ENCODE measurements around the gene SIAH1. TPM values are rescaled to one million over a fixed set of nuclear protein-coding genes. Genes with fewer than 3 reads are reported as not detected.

Gene SIAH1
- total and polyA plus RNA-seq, 9 of the 15 experiments (the other 6 are each of a cell fraction or from before 2014, with no cell fraction given), result 4.1 to 14.3 (median 12.5) TPM

DNA sequence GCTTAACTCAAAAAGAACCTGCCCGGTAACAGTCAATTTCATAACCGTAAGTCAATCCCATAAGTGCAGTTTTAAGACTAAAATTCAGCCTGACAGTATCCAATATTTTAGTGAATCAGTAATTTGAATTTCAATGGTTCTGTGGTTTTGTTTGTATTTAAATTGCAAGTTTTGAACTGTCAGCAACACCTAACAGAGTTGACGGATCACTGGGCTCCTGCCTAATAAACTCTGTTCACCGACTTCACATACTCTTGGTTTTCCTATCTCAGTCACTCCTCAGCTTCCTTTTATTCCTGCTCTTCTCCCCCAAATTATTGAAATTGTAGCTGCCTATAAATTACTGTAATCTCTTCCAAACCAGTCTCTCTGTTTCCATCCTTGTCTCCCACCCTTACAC lies 12.5 kb downstream of the SIAH1 start (continued):
- TF ChIP-seq, protein P1, sequence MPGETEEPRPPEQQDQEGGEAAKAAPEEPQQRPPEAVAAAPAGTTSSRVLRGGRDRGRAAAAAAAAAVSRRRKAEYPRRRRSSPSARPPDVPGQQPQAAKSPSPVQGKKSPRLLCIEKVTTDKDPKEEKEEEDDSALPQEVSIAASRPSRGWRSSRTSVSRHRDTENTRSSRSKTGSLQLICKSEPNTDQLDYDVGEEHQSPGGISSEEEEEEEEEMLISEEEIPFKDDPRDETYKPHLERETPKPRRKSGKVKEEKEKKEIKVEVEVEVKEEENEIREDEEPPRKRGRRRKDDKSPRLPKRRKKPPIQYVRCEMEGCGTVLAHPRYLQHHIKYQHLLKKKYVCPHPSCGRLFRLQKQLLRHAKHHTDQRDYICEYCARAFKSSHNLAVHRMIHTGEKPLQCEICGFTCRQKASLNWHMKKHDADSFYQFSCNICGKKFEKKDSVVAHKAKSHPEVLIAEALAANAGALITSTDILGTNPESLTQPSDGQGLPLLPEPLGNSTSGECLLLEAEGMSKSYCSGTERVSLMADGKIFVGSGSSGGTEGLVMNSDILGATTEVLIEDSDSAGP (CRISPR knock-in tag; IDR thresholded peaks at IDR 0.05), result no peak
- TF ChIP-seq, protein P2, sequence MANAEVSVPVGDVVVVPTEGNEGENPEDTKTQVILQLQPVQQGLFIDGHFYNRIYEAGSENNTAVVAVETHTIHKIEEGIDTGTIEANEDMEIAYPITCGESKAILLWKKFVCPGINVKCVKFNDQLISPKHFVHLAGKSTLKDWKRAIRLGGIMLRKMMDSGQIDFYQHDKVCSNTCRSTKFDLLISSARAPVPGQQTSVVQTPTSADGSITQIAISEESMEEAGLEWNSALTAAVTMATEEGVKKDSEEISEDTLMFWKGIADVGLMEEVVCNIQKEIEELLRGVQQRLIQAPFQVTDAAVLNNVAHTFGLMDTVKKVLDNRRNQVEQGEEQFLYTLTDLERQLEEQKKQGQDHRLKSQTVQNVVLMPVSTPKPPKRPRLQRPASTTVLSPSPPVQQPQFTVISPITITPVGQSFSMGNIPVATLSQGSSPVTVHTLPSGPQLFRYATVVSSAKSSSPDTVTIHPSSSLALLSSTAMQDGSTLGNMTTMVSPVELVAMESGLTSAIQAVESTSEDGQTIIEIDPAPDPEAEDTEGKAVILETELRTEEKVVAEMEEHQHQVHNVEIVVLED (CRISPR knock-in tag; IDR thresholded peaks at IDR 0.05), result no peak

DNA sequence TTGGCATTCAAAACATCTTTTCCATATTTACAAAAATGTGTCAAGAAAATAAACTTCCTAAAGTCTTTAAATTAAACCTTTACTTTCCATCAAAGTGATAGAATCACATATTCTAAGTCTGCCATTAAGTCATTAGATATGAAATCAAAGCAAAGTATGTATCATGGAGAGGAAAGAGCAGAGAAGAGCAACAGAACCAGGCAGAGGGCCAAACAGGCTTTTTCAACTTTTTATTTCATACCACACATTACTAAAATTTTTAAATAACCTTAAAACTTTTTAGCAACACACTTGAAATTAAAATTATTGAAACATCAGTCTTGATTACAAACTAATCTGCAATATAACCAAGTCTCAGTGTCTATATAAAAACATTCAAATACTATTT lies 13.8 kb downstream of the SIAH1 start:
- H4K20me1 ChIP-seq (replicated peaks; ENCODE audit: control insufficient read depth, insufficient read depth, low read length), result peaks cover 11% of the 10 kb centered on the region; the same call in 1 of the 2 replicates
- H3K27me3 ChIP-seq (ENCODE audit: control insufficient read depth in 2 of 2, insufficient read depth in 2 of 2, low read length in 2 of 2), result no peaks in the 10 kb centered on the region
- H3K36me3 ChIP-seq (ENCODE audit: control insufficient read depth, insufficient read depth, low read length), result no peaks in the 10 kb centered on the region
- H3K9me3 ChIP-seq (replicated peaks; ENCODE audit: control insufficient read depth, insufficient read depth, low read depth, low read length), result no peaks in the 10 kb centered on the region
- CTCF ChIA-PET (ENCODE audit: low intra/inter-chr PET ratio), result no interaction called here
- peaks cover 97% of the 10 kb centered on the region for H3K79me2 ChIP-seq (ENCODE audit: control insufficient read depth, insufficient read depth, low read length)
- intact Hi-C loops (cut with micrococcal nuclease), result no loop called here
- no peak overlapping the region for H2AFZ ChIP-seq (ENCODE audit: low read depth, low read length)
- ATAC-seq (no peak), FAIRE-seq (no peak), DNase-seq (ENCODE audit: extremely low read depth in 1 of 4, low spot score in 3 of 4) (no peak)
- H3K9me1 ChIP-seq (ENCODE audit: control insufficient read depth, insufficient read depth, low read length), result no peaks in the 10 kb centered on the region
- H3K9ac ChIP-seq (ENCODE audit: insufficient read depth in 1 of 2, low read depth in 2 of 2, low read length in 2 of 2), result no peak overlapping the region
- no peak overlapping the region for H3K27ac ChIP-seq (ENCODE audit: extremely low read depth, low read depth, low read length)
- BruUV-seq (replicated peaks), result no TSS peak
- H3K4me2 ChIP-seq (ENCODE audit: insufficient read depth, low read length), result no peak overlapping the region
- POLR2A ChIA-PET, result no interaction called here
- no peak overlapping the region for H3K4me3 ChIP-seq
- in situ Hi-C loops (cut with MboI), result no loop called here
- peaks cover 8 to 30% of the 10 kb centered on the region in 2 experiments; a peak in 4 of 5 replicates for H3K4me1 ChIP-seq (replicated peaks in 1 of 2; ENCODE audit: control insufficient read depth in 2 of 2, insufficient read depth in 2 of 2, low read length in 2 of 2)
- TF ChIP-seq ZNF551 (CRISPR knock-in tag; IDR thresholded peaks at IDR 0.05) (no peak), FOXM1 (IDR thresholded peaks at IDR 0.05; ENCODE audit: low read depth) (no peak), FOXM1 (CRISPR knock-in tag; IDR thresholded peaks at IDR 0.05; ENCODE audit: low read depth) (no peak), ZNF644 (tag; IDR thresholded peaks at IDR 0.05; ENCODE audit: low read depth) (no peak), MCM2 (IDR thresholded peaks at IDR 0.05; ENCODE audit: low read depth) (no peak), BDP1 (IDR thresholded peaks at IDR 0.05; ENCODE audit: insufficient read depth, insufficient read length) (no peak), NUFIP1 (IDR thresholded peaks at IDR 0.05; ENCODE audit: partially characterized antibody) (no peak)
- TF ChIP-seq, protein P3, sequence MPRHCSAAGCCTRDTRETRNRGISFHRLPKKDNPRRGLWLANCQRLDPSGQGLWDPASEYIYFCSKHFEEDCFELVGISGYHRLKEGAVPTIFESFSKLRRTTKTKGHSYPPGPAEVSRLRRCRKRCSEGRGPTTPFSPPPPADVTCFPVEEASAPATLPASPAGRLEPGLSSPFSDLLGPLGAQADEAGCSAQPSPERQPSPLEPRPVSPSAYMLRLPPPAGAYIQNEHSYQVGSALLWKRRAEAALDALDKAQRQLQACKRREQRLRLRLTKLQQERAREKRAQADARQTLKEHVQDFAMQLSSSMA (CRISPR knock-in tag; IDR thresholded peaks at IDR 0.05), result no peak
- TF ChIP-seq, protein P4, sequence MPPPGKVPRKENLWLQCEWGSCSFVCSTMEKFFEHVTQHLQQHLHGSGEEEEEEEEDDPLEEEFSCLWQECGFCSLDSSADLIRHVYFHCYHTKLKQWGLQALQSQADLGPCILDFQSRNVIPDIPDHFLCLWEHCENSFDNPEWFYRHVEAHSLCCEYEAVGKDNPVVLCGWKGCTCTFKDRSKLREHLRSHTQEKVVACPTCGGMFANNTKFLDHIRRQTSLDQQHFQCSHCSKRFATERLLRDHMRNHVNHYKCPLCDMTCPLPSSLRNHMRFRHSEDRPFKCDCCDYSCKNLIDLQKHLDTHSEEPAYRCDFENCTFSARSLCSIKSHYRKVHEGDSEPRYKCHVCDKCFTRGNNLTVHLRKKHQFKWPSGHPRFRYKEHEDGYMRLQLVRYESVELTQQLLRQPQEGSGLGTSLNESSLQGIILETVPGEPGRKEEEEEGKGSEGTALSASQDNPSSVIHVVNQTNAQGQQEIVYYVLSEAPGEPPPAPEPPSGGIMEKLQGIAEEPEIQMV (tag; conservative IDR thresholded peaks at IDR 0.05; ENCODE audit: low read depth), result no peak
- TF ChIP-seq, protein P5, sequence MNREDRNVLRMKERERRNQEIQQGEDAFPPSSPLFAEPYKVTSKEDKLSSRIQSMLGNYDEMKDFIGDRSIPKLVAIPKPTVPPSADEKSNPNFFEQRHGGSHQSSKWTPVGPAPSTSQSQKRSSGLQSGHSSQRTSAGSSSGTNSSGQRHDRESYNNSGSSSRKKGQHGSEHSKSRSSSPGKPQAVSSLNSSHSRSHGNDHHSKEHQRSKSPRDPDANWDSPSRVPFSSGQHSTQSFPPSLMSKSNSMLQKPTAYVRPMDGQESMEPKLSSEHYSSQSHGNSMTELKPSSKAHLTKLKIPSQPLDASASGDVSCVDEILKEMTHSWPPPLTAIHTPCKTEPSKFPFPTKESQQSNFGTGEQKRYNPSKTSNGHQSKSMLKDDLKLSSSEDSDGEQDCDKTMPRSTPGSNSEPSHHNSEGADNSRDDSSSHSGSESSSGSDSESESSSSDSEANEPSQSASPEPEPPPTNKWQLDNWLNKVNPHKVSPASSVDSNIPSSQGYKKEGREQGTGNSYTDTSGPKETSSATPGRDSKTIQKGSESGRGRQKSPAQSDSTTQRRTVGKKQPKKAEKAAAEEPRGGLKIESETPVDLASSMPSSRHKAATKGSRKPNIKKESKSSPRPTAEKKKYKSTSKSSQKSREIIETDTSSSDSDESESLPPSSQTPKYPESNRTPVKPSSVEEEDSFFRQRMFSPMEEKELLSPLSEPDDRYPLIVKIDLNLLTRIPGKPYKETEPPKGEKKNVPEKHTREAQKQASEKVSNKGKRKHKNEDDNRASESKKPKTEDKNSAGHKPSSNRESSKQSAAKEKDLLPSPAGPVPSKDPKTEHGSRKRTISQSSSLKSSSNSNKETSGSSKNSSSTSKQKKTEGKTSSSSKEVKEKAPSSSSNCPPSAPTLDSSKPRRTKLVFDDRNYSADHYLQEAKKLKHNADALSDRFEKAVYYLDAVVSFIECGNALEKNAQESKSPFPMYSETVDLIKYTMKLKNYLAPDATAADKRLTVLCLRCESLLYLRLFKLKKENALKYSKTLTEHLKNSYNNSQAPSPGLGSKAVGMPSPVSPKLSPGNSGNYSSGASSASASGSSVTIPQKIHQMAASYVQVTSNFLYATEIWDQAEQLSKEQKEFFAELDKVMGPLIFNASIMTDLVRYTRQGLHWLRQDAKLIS (CRISPR knock-in tag; IDR thresholded peaks at IDR 0.05), result no peak

Data from K562 (cell line).